Epithelial cell of proximal tubule (primary cell): ENCODE data around the gene P2RX7. TPM values are rescaled to one million over a fixed set of nuclear protein-coding genes. Genes with fewer than 3 reads are reported as not detected.
"Not testable (repeated sequence)": the region's sequence is repeated elsewhere in the genome, so short reads cannot be mapped to it uniquely, and the experiment has no call there.

Experiments
- DNase-seq: peaks from one replicate; pipeline ENCODE4 v3.0.0-alpha.2; 2011; ENCODE audit warnings: low read depth
- H3K4me3 ChIP-seq: 2 replicates; pipeline ENCODE4 v1.5.1; 2011; ENCODE audit warnings: low read depth, mild to moderate bottlenecking, low read length
- CTCF ChIP-seq: conservative IDR thresholded peaks from 2 replicates; pipeline ENCODE4 v1.5.1; 2012; ENCODE audit warnings: low read depth, mild to moderate bottlenecking, low read length
- total RNA-seq: library from RNA; depleted of rRNA; stranded (reverse); fragments of >200 nt; gene quantifications from 2 replicates; pipeline ENCODE4 v1.2.3, GENCODE V29; 2015

The P2RX7 gene
- total RNA-seq, 1 donor from 2014 or later, result not detected

DNA sequence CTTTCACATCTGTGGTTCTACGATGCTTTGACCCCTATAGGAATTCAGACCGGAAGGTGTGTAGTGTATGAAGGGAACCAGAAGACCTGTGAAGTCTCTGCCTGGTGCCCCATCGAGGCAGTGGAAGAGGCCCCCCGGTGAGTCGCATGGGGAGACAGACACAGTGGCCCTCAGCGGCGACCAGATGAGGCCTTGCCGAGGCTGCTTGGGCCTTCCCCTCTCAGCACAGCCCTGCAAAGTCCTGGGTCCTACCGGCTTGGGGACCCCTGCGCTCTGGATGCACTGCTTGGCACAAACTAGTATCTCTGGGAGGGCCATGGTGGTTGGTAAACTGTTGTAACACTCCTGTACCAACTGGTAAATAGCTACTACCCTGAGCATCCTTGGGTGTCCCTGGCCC lies 29.7 kb downstream of the P2RX7 start:
- no peak for TF ChIP-seq CTCF
- no peak overlapping the region for H3K4me3 ChIP-seq
- DNase-seq, result no peak

GRCh38 chr12:121162985-121163384 lies 30.3 kb downstream of the P2RX7 start:
- no peak for TF ChIP-seq CTCF
- DNase-seq, result no peak

DNA sequence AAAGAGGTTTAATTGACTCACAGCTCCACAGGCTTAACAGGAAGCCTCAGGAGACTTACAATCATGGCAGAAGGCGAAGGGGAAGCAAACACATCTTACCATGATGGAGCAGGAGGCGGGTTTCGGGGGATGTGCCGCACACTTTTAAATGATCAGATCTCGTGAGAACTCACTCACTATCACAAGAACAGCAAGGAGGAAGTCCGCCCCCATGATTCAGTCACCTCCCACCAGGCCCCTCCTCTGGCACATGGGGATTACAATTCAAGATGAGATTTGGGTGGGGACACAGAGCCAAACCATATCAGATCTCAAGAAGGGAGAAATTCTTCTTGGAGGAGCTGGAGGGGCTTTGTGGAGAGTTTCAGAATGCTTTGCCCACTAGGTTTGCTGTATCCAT lies 32.2 kb downstream of the P2RX7 start:
- DNase-seq, H3K4me3 ChIP-seq: not testable (repeated sequence)

More at GRCh38 chr12:121162985-121163384, 30.3 kb downstream of the P2RX7 start:
- H3K4me3 ChIP-seq, result no peak overlapping the region

GRCh38 chr12:121165316-121165715 lies 32.6 kb downstream of the P2RX7 start:
- TF ChIP-seq CTCF, result no peak
- DNase-seq, result no peak
- no peak overlapping the region for H3K4me3 ChIP-seq

DNA sequence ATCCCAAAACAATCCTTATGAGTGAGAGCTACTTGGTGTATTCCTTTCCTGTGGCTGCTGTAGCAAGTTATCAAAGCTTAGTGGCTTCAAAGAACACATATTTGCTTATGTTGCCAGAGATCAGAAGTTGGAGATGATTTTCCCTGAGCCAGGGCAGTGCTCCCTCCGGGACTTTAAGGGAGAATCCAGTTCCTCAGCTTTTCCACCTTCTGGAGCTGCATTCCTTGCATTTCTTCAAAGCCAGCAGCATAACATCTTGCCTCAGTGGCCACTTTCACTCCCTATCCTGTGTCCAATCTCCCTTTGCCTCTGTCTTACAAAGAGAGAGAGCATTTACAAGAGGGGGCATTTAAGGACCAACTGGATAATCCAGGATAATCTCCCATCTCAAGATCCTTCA lies 33.7 kb downstream of the P2RX7 start:
- no peak for DNase-seq
- H3K4me3 ChIP-seq, result no peak overlapping the region

DNA sequence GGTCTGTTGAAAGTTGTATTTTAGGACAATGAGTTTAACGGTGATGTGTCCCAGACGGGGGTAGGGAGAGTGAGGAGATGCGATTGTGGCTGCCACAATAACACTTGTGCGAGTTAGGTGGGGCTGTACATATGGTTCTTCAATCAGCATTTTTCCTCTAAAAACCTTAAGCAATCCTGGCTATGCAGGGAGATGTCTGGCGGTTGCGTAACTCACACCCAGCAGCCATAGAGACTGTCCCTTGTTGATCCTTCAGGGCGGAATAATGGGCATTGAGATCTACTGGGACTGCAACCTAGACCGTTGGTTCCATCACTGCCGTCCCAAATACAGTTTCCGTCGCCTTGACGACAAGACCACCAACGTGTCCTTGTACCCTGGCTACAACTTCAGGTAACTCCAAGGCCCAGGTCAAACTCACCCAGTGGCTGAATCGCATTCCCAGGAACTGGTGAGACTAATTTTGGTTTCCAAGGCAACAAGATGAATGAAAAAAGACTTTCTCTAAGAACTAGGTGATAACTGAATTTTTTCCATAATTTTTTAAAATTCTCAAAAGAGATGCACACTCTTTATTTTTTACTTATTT lies 34.6 kb downstream of the P2RX7 start:
- H3K4me3 ChIP-seq, result no peak overlapping the region
- TF ChIP-seq CTCF, result no peak
- DNase-seq, result no peak

More for the DNA sequence above, 33.7 kb downstream of the P2RX7 start:
- no peak for TF ChIP-seq CTCF

- DNase-seq, result no peak
- H3K4me3 ChIP-seq, result no peak overlapping the region
- TF ChIP-seq CTCF, result no peak
Measured at GRCh38 chr12:121167951-121168350, 35.3 kb downstream of the P2RX7 start.
